Loucy (cell line): Measurements from ENCODE around the gene ELMO2.

Source experiments
- H2AFZ ChIP-seq: fragments of 200-600 bp; sonication (generic); 2 replicates; pipeline ENCODE4 v1.6.0; 2016; ENCODE audit warnings: antibody characterized with exemption, mild to moderate bottlenecking, low read length, moderate library complexity
- H3F3A ChIP-seq: fragments of 200-600 bp; 2 replicates; pipeline ENCODE4 v1.6.0; 2016; ENCODE audit warnings: antibody characterized with exemption, low read depth, mild to moderate bottlenecking
- H3K27me3 ChIP-seq: fragments of 200-600 bp; sonication (generic); 2 replicates; pipeline ENCODE4 v1.6.1; 2014; ENCODE audit warnings: low read length, mild to moderate bottlenecking; ENCODE audit not compliant: insufficient read depth, poor library complexity, severe bottlenecking
- H3K36me3 ChIP-seq: fragments of 200-600 bp; sonication (generic); 2 replicates; pipeline ENCODE4 v1.6.1; 2016; ENCODE audit warnings: low read length; ENCODE audit not compliant: insufficient read depth
- H3K4me1 ChIP-seq: fragments of 200-600 bp; sonication (generic); 2 replicates; pipeline ENCODE4 v1.5.1; 2014; ENCODE audit warnings: low read length, mild to moderate bottlenecking; ENCODE audit not compliant: insufficient read depth, poor library complexity, severe bottlenecking
- H3K4me2 ChIP-seq: fragments of 200-600 bp; sonication (generic); 2 replicates; pipeline ENCODE4 v1.6.0; 2014; ENCODE audit warnings: antibody characterized with exemption, low read length, low read depth, mild to moderate bottlenecking; ENCODE audit not compliant: poor library complexity, severe bottlenecking
- H3K4me3 ChIP-seq: fragments of 200-600 bp; sonication (generic); 2 replicates; pipeline ENCODE4 v1.5.1; 2014; ENCODE audit warnings: low read length, mild to moderate bottlenecking, mixed read lengths; ENCODE audit not compliant: poor library complexity, severe bottlenecking
- H3K79me2 ChIP-seq: fragments of 200-600 bp; sonication (generic); 2 replicates; pipeline ENCODE4 v1.6.1; 2014; ENCODE audit warnings: low read length; ENCODE audit not compliant: insufficient read depth
- H3K9ac ChIP-seq: fragments of 200-600 bp; sonication (generic); 2 replicates; pipeline ENCODE4 v1.6.0; 2014; ENCODE audit warnings: mild to moderate bottlenecking, low read depth, low read length, moderate library complexity; ENCODE audit not compliant: poor library complexity, severe bottlenecking
- H3K9me2 ChIP-seq: fragments of 200-600 bp; sonication (generic); replicated peaks from 2 replicates; pipeline ENCODE4 v1.6.1; 2016; ENCODE audit warnings: low read depth, low read length, mixed read lengths
- H3K9me3 ChIP-seq: fragments of 200-600 bp; sonication (generic); 2 replicates; pipeline ENCODE4 v1.6.1; 2014; ENCODE audit warnings: mild to moderate bottlenecking, antibody characterized with exemption, low read length, low read depth; ENCODE audit not compliant: insufficient read depth
- H4K20me1 ChIP-seq: fragments of 200-600 bp; sonication (generic); 2 replicates; pipeline ENCODE4 v1.6.0; 2014; ENCODE audit warnings: antibody characterized with exemption, low read length, mild to moderate bottlenecking; ENCODE audit not compliant: insufficient read depth, poor library complexity, severe bottlenecking
- CTCF ChIP-seq: fragments of 200-600 bp; sonication (generic); conservative IDR thresholded peaks from 2 replicates; pipeline ENCODE4 v1.5.1; 2014; ENCODE audit warnings: mild to moderate bottlenecking, antibody characterized with exemption, low read length
- EZH2phosphoT487 ChIP-seq: fragments of 200-600 bp; IDR thresholded peaks from 2 replicates; pipeline ENCODE4 v1.6.1; 2018; ENCODE audit warnings: antibody characterized with exemption, mild to moderate bottlenecking, moderate library complexity, borderline replicate concordance

Gene ELMO2

GRCh38 chr20:46406200-46406985 lies at the start of gene ELMO2:
ELMO2 (minus strand) TSS chr20:46406615; CDS start chr20:46394482, 12,133 bp downstream.
- Histone ChIP-seq H3K9ac (peak within 1 kb of the TSS; percentile 69), H3K27me3 (no peaks in the 10 kb centered on the region), H3K79me2 (peaks cover 39% of the 10 kb centered on the region), H3F3A (peaks cover under 1% of the 10 kb centered on the region; the same call in 1 of the 2 replicates), H3K36me3 (no peaks in the 10 kb centered on the region), H3K4me2 (peak within 1 kb of the TSS; percentile 88), H3K4me1 (peaks cover 42% of the 10 kb centered on the region), H3K4me3 (peak within 1 kb of the TSS; percentile 87), H2AFZ (peak within 1 kb of the TSS; percentile 94), H4K20me1 (peaks cover 39% of the 10 kb centered on the region), H3K9me3 (no peaks in the 10 kb centered on the region), H3K9me2 (no peaks in the 10 kb centered on the region)
- TF ChIP-seq CTCF = no peak
- no peak for TF ChIP-seq EZH2phosphoT487

- Histone ChIP-seq H3K4me1 (no peaks in the 10 kb centered on the region), H3K4me2 (no peak overlapping the region), H3K9me2 (no peaks in the 10 kb centered on the region), H4K20me1 (no peaks in the 10 kb centered on the region), H3F3A (no peaks in the 10 kb centered on the region), H3K36me3 (no peaks in the 10 kb centered on the region), H2AFZ (no peak overlapping the region), H3K4me3 (no peak overlapping the region), H3K9me3 (peaks cover 17% of the 10 kb centered on the region), H3K27me3 (no peaks in the 10 kb centered on the region), H3K79me2 (no peaks in the 10 kb centered on the region), H3K9ac (no peak overlapping the region)
- no peak for TF ChIP-seq EZH2phosphoT487
- TF ChIP-seq CTCF = no peak
Observed at GRCh38 chr20:46455729-46456128, 49.3 kb upstream of the ELMO2 start.

- Histone ChIP-seq H3K79me2 (no peaks in the 10 kb centered on the region), H3K9ac (no peak overlapping the region), H3K4me2 (no peak overlapping the region), H3K36me3 (no peaks in the 10 kb centered on the region), H2AFZ (no peak overlapping the region), H3K9me2 (no peaks in the 10 kb centered on the region), H4K20me1 (no peaks in the 10 kb centered on the region), H3K4me1 (no peaks in the 10 kb centered on the region), H3K4me3 (no peak overlapping the region), H3F3A (no peaks in the 10 kb centered on the region), H3K27me3 (no peaks in the 10 kb centered on the region), H3K9me3 (no peaks in the 10 kb centered on the region; the same call in 1 of the 2 replicates)
- TF ChIP-seq EZH2phosphoT487 (no peak), CTCF (no peak)
Observed at GRCh38 chr20:46446851-46447250, 40.4 kb upstream of the ELMO2 start.
